ENCODE measurements around the gene ADGRL2.

The ADGRL2 gene

DNA sequence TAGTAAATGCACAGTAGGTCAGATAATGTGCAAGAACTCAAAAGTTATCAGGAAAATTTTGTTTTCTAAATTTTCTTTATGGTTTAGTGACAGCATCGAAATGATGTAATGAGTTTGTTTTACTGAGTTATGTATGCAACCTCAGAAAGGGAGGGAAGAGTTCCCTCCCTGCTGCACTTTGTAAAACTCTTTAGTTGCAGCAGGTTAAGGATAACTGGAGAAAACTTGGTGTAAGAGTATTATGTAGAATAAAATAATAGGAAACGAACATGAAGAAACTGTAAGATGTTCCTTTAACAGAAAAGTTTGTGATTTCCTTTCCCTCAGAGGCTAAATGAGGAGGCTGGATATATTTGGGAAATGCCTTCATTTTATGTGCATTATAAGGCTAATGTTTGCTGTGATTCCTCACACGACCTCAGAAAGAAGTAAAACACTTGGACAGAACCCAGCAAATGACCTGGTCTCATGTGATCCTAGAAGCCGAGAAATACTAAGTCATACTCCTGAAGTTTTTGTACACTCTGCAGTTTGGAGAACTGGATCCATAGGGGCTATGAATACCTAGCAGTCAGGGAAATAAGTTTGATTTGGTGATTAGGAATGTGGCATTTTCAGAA lies 35.4 kb downstream of the ADGRL2 start:
- H3K4me3 ChIP-seq (ENCODE audit: low read length), result no peak overlapping the region
- no peaks in the 10 kb centered on the region for H3K36me3 ChIP-seq (ENCODE audit: control insufficient read depth, insufficient read depth, low read length)
- no peaks in the 10 kb centered on the region for H3K4me1 ChIP-seq (ENCODE audit: control insufficient read depth, insufficient read depth, low read length)
- no peak overlapping the region for H3K9ac ChIP-seq (ENCODE audit: low read length)
- no peaks in the 10 kb centered on the region for H3K9me3 ChIP-seq (ENCODE audit: control insufficient read depth, low read length)
- no peaks in the 10 kb centered on the region for H3K27me3 ChIP-seq (ENCODE audit: control insufficient read depth, insufficient read depth, low read length)

DNA sequence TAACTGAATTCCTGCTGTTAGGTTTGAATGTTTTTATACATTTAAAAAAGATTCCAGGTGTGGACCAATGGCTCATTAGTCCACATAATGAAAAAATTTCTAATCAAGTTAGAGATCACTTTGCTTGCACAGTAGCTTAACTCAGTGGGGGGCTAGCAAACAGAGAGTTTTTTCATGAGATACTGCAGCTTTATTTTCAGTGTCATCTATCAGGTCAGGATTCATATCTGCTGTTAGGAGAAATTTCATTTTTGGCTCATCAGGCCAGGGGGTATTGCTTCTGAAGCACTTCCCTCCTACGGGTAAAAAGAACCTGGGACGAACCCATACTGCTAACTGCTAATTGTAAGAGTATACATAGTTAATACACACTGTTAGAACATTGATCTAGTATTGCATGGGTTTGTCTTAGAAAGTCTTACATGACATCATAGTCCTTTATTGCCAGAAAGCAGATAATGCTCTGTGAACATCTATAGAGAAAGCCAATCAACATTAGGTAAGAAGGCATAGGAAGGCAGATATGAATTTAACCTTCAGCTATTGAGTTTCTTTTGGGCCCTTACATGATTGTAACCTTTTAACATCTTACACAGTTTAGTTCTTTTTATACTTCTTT lies 38.0 kb downstream of the ADGRL2 start:
- no peaks in the 10 kb centered on the region for H3K36me3 ChIP-seq (ENCODE audit: control insufficient read depth, insufficient read depth, low read length)
- no peaks in the 10 kb centered on the region for H3K9me3 ChIP-seq (ENCODE audit: control insufficient read depth, low read length)
- H3K4me1 ChIP-seq (ENCODE audit: control insufficient read depth, insufficient read depth, low read length), result no peaks in the 10 kb centered on the region
- no peaks in the 10 kb centered on the region for H3K27me3 ChIP-seq (ENCODE audit: control insufficient read depth, insufficient read depth, low read length)
- H3K9ac ChIP-seq (ENCODE audit: low read length), result no peak overlapping the region
- H3K4me3 ChIP-seq (ENCODE audit: low read length), result no peak overlapping the region

DNA sequence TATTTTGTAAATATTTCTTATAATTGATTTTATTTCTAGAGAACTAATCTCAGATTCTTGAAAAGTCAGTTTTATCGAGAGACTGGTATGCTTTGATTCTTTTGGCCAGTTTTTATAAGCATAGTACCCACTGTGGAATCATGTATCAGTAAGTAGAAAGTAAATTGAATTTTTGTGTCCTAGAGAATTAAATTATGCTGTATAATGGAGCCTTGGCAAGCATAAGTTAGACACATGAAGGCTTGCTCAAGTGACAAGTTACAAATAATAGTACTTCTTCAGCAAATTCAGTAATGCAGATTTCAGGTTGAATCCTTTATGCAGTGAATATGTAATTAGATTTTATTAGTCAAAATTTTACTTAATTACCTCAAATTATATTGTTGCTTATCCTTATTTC lies 40.1 kb downstream of the ADGRL2 start:
- Histone ChIP-seq H3K27me3 (ENCODE audit: control insufficient read depth, insufficient read depth, low read length) (no peaks in the 10 kb centered on the region), H3K4me3 (ENCODE audit: low read length) (no peak overlapping the region), H3K36me3 (ENCODE audit: control insufficient read depth, insufficient read depth, low read length) (no peaks in the 10 kb centered on the region), H3K9ac (ENCODE audit: low read length) (no peak overlapping the region), H3K4me1 (ENCODE audit: control insufficient read depth, insufficient read depth, low read length) (no peaks in the 10 kb centered on the region), H3K9me3 (ENCODE audit: control insufficient read depth, low read length) (no peaks in the 10 kb centered on the region)

DNA sequence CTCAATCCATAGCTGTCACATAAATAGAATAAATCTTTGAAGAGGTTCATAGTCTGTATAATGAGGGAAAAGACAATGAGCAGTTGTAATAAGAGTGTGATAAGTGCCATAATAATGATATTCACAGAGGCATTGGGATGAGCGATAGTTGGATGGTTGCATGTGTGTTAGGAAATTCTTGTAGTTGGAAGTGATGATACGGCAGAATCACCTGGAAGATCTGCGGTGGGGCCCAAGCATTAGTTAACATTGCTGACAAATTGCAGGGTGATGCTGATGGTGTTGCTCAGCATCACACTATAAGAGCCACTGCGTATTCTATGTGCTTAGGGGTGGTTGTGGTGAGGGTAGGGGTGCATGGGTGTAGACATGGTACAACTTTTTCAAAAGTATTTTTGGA lies 41.1 kb downstream of the ADGRL2 start:
- Histone ChIP-seq H3K9ac (ENCODE audit: low read length) (no peak overlapping the region), H3K4me1 (ENCODE audit: control insufficient read depth, insufficient read depth, low read length) (no peaks in the 10 kb centered on the region), H3K27me3 (ENCODE audit: control insufficient read depth, insufficient read depth, low read length) (no peaks in the 10 kb centered on the region), H3K9me3 (ENCODE audit: control insufficient read depth, low read length) (no peaks in the 10 kb centered on the region), H3K4me3 (ENCODE audit: low read length) (no peak overlapping the region), H3K36me3 (ENCODE audit: control insufficient read depth, insufficient read depth, low read length) (no peaks in the 10 kb centered on the region)

DNA sequence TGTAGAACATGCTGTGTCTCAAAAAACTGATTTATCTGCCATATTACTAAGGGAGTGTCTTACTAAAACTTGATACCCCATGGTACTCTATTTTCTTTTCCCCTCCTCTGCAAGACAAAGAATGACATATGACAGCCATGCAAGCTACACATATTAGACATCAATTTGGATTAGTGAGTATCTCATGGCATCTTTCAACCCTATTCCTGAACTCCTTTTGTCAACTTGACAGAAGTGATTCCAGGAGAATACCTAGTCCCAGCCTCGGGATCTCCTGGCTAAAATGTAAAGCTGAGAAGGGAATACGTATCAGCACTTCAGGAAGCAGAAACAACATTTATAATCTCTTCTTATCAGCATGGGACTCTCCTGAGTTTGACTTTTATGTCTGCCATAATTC lies 43.7 kb downstream of the ADGRL2 start:
- no peaks in the 10 kb centered on the region for H3K9me3 ChIP-seq (ENCODE audit: control insufficient read depth, low read length)
- H3K4me1 ChIP-seq (ENCODE audit: control insufficient read depth, insufficient read depth, low read length), result peaks cover 6% of the 10 kb centered on the region
- H3K4me3 ChIP-seq (ENCODE audit: low read length), result no peak overlapping the region
- H3K36me3 ChIP-seq (ENCODE audit: control insufficient read depth, insufficient read depth, low read length), result no peaks in the 10 kb centered on the region
- no peak overlapping the region for H3K9ac ChIP-seq (ENCODE audit: low read length)
- no peaks in the 10 kb centered on the region for H3K27me3 ChIP-seq (ENCODE audit: control insufficient read depth, insufficient read depth, low read length)

DNA sequence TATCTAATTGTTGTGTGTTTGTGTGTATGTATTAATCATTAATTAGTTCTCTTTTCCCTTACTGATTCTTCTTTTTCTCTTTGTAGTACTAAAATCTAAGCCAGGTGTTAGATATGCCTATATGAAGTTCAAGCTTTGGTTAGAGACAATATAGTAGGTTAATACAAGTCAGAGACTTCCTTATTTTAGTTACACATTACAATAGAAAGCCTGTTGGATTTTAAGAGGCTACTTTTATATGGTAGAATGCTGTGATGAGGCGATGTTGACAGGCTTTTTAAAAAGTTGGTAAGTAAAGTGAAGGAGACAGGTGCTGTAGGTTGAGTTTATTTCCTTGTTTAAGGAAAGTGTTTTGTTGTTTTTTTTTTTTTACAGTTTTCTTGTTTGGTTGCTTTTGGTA lies 45.9 kb downstream of the ADGRL2 start:
- peaks cover 6% of the 10 kb centered on the region for H3K4me1 ChIP-seq (ENCODE audit: control insufficient read depth, insufficient read depth, low read length)
- H3K36me3 ChIP-seq (ENCODE audit: control insufficient read depth, insufficient read depth, low read length), result no peaks in the 10 kb centered on the region
- H3K27me3 ChIP-seq (ENCODE audit: control insufficient read depth, insufficient read depth, low read length), result no peaks in the 10 kb centered on the region
- no peaks in the 10 kb centered on the region for H3K9me3 ChIP-seq (ENCODE audit: control insufficient read depth, low read length)
- H3K9ac ChIP-seq (ENCODE audit: low read length), result no peak overlapping the region
- no peak overlapping the region for H3K4me3 ChIP-seq (ENCODE audit: low read length)

DNA sequence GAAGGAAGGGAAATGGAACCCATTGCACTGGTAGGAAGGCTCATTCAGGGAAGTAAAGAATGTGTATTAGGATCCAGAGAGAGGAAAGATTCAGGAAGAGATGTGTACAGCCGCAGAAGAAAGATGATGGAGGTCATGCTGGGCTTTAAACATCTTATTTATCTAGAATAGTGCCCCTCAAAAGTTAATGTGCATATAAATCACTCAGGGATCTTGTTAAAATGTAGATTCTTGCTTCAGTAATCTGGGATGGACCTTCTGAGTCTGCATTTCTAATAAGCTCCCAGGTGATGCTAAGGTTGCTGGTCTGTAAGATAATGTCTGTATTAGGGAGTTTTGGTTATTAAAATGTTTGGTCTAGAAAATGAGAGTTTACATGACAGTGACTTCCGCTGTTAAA lies 46.3 kb downstream of the ADGRL2 start:
- Histone ChIP-seq H3K4me3 (ENCODE audit: low read length) (no peak overlapping the region), H3K9me3 (ENCODE audit: control insufficient read depth, low read length) (no peaks in the 10 kb centered on the region), H3K27me3 (ENCODE audit: control insufficient read depth, insufficient read depth, low read length) (no peaks in the 10 kb centered on the region), H3K9ac (ENCODE audit: low read length) (no peak overlapping the region), H3K4me1 (ENCODE audit: control insufficient read depth, insufficient read depth, low read length) (peaks cover 6% of the 10 kb centered on the region), H3K36me3 (ENCODE audit: control insufficient read depth, insufficient read depth, low read length) (no peaks in the 10 kb centered on the region)

DNA sequence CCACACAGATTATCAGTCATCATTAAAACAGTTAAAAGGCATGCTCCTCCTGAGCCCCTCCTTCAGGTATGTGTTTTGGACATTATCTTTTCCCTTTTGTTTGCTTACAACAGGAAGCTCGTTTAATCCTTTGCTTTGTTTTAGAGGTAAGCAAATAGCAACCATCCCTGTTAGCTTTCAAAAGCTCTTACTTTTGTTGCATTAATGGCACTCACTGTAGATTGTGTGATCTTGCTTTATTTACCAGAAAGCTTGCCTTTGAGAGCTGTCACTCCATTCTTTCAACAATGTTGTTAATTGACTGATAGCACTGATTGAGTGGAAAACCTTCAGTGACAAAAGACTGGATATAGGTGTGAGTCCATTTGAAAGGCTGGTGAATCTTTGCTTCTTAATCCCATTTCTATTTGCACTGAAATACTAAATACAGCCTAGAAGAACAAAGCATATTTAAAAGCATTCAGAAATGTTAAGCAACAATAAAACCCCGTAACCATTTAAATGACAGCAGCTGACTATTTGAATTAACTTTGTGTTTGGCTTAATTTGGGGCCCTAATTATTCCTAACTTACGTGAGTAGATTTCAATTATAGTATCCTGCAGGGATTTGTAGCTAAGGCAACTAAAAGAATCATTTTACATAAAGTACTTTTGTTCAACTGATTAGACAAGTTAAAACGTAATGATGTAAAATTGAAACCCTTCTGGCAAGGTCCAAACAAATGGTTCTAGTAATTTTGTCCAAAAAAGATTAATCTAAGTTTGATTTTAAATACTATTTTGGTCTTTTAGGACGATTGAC lies 48.3 kb downstream of the ADGRL2 start:
- Histone ChIP-seq H3K4me1 (ENCODE audit: control insufficient read depth, insufficient read depth, low read length) (peaks cover 6% of the 10 kb centered on the region), H3K36me3 (ENCODE audit: control insufficient read depth, insufficient read depth, low read length) (no peaks in the 10 kb centered on the region), H3K9ac (ENCODE audit: low read length) (no peak overlapping the region), H3K4me3 (ENCODE audit: low read length) (no peak overlapping the region), H3K27me3 (ENCODE audit: control insufficient read depth, insufficient read depth, low read length) (no peaks in the 10 kb centered on the region), H3K9me3 (ENCODE audit: control insufficient read depth, low read length) (no peaks in the 10 kb centered on the region)

DNA sequence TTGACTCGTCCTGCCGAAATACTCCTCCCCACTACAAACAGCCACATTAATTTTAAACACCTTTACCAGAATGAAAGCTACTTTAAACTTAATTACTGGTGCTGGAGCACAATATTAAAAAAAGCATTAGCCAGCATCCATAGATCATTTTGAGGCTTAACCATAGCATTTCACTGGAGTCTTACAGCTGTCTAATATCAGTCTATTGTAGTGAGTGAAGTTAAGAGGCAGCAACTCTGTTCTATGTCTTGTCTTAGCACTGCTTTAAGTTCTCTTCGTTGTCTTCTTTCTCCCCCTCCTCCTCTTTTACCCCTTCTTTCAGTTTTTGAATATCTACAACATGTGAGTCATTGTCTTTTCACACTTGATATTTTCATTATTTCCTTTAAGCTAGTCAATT lies 49.3 kb downstream of the ADGRL2 start:
- no peaks in the 10 kb centered on the region for H3K9me3 ChIP-seq (ENCODE audit: control insufficient read depth, low read length)
- peaks cover 6% of the 10 kb centered on the region for H3K4me1 ChIP-seq (ENCODE audit: control insufficient read depth, insufficient read depth, low read length)
- no peak overlapping the region for H3K9ac ChIP-seq (ENCODE audit: low read length)
- no peaks in the 10 kb centered on the region for H3K36me3 ChIP-seq (ENCODE audit: control insufficient read depth, insufficient read depth, low read length)
- no peak overlapping the region for H3K4me3 ChIP-seq (ENCODE audit: low read length)
- H3K27me3 ChIP-seq (ENCODE audit: control insufficient read depth, insufficient read depth, low read length), result no peaks in the 10 kb centered on the region

DNA sequence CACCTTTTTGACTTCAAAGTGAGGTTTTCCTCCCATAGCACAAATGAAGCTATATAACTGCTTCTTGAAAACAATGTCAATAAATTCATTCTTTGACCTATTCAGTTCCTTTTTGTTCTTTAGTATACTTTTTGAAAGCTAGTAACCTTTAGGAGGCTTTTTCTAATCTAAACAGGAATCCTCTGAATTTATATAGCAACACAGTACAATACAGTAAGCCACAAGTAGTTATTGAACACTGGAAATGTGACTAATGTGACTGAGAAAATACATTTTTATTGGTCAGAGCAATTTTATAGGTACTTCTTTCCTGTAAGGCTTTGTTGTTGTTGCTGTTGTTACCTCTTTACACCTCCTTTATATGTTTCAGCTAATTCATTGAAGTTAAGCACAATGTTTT lies 49.8 kb downstream of the ADGRL2 start:
- Histone ChIP-seq H3K4me1 (ENCODE audit: control insufficient read depth, insufficient read depth, low read length) (peaks cover 6% of the 10 kb centered on the region), H3K9ac (ENCODE audit: low read length) (no peak overlapping the region), H3K36me3 (ENCODE audit: control insufficient read depth, insufficient read depth, low read length) (no peaks in the 10 kb centered on the region), H3K9me3 (ENCODE audit: control insufficient read depth, low read length) (no peaks in the 10 kb centered on the region), H3K4me3 (ENCODE audit: low read length) (no peak overlapping the region), H3K27me3 (ENCODE audit: control insufficient read depth, insufficient read depth, low read length) (no peaks in the 10 kb centered on the region)

DNA sequence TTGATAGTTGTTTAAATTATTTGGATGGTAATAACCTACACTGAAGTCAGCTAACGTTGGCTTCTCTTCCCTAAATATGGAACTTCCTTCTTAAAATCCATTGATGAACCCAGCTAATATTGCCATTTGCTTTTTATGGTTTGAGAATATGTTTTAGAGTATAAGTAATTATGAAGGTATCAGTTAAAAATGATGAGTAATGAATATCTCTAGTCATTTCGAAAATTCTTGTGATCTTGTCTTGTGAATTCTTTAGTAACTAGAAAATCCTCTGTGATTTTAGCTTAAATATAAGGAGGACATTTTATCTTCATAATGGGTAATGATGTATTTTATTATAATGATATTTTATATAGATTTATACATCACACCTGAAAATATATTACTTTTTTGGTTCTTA lies 50.5 kb downstream of the ADGRL2 start:
- no peaks in the 10 kb centered on the region for H3K27me3 ChIP-seq (ENCODE audit: control insufficient read depth, insufficient read depth, low read length)
- peaks cover 6% of the 10 kb centered on the region for H3K4me1 ChIP-seq (ENCODE audit: control insufficient read depth, insufficient read depth, low read length)
- H3K9ac ChIP-seq (ENCODE audit: low read length), result no peak overlapping the region
- H3K9me3 ChIP-seq (ENCODE audit: control insufficient read depth, low read length), result no peaks in the 10 kb centered on the region
- H3K4me3 ChIP-seq (ENCODE audit: low read length), result no peak overlapping the region
- no peaks in the 10 kb centered on the region for H3K36me3 ChIP-seq (ENCODE audit: control insufficient read depth, insufficient read depth, low read length)

DNA sequence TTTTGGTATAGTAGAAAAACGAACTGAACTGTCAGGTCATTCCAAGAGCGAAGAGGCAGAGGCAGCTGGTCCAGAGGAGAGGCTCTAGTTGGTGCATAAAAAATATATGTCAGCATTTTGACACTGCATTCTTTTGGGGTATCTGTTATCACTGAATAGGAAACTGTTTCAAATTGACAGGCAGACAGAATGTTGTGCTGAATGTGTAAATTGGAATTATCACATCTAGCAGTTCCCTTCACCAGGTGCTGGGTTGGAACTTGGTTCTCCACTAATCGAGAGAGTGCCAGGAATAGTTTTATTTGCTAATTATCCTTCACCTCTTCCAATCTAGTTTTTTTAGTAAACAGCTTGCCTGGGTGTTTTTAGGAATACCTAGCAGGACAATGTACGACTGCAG lies 52.2 kb downstream of the ADGRL2 start:
- Histone ChIP-seq H3K9me3 (ENCODE audit: control insufficient read depth, low read length) (no peaks in the 10 kb centered on the region), H3K27me3 (ENCODE audit: control insufficient read depth, insufficient read depth, low read length) (no peaks in the 10 kb centered on the region), H3K4me3 (ENCODE audit: low read length) (no peak overlapping the region), H3K9ac (ENCODE audit: low read length) (no peak overlapping the region), H3K36me3 (ENCODE audit: control insufficient read depth, insufficient read depth, low read length) (no peaks in the 10 kb centered on the region), H3K4me1 (ENCODE audit: control insufficient read depth, insufficient read depth, low read length) (peaks cover 6% of the 10 kb centered on the region)

Measured in mucosa of stomach (tissue), 1 donor.